HPDE6-E6E7 (cell line): ENCODE data around the gene ARHGEF3.
"Not testable (repeated sequence)": the region's sequence is repeated elsewhere in the genome, so short reads cannot be mapped to it uniquely, and the experiment has no call there.

Experiments
- DNase-seq: peaks from one replicate; pipeline ENCODE4 v3.0.0; 2011; ENCODE audit warnings: missing footprints; ENCODE audit errors: extremely low spot score

The ARHGEF3 gene

GRCh38 chr3:56771376-56771775, 30.4 kb downstream of the ARHGEF3 start:
- DNase-seq: no peak

DNA sequence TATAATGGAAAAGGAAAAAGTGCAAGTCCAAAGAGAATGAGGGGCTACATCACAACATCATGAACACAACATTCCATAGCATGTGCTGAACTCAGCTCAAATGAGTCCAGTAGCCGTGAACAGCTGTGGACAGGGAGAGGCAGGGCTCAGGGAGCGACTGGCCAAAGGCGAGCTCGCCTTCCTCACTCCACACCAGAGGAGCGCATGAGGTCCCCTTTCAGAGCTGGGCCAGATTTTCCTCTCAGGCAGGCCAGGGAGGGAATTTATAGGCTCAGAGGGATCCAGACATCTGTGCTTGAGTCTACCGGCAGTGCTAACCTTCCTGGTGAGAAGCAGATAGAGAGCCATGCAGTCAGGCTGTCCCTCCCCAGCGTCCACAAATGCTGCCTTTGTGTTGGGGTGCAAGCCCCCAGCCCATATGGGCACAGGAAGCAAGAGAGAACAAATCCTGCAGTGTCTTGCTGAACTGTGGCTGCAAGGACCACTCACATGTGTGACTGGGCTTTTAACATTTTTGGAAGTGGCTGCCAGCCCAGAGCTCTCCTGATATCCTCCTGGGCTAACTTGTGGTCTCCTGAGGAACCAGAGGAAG, 32.5 kb downstream of the ARHGEF3 start:
- DNase-seq: no peak

- no peak for DNase-seq
Observed at GRCh38 chr3:56764904-56765547, 36.7 kb downstream of the ARHGEF3 start.

GRCh38 chr3:56764184-56764583, 37.6 kb downstream of the ARHGEF3 start:
- no peak for DNase-seq

DNA sequence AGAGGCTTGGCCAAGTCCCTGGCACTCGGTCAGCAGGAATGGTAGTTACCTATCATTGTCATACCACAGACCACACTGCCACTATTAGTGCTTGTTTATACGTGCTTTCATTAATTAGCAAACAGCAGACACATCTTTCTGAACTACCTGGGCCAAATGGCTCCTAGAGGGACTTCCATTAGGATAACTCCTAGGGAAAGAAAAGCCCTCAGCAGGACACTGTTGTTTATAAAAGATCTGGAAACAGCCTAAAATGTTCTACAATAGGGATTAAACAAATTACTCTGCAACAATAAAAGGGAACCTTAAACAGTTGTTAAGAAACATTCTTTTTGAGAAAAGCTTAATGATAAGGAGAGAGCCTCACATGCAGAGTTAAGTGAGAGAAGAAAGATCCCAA, 38.5 kb downstream of the ARHGEF3 start:
- DNase-seq: no peak

DNA sequence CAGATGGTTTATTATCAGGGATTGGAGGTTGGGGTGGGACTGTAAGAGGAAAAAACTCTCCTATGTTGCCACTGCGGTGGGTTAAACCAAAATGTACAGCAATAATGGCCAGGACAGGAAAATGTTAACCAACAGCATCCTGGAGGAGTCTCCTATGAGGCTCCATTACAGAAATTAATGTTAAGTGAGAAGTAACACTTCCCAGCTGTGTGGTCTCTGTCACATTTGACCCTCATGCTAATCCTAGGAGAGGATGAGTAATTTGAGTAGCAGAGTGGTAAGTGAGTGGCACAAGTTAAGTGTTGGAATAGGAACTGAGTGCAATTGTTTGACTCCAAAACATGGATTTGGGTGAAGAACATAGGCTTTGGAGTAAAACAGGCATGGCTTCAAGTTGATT, 39.0 kb downstream of the ARHGEF3 start:
- DNase-seq: no peak

DNA sequence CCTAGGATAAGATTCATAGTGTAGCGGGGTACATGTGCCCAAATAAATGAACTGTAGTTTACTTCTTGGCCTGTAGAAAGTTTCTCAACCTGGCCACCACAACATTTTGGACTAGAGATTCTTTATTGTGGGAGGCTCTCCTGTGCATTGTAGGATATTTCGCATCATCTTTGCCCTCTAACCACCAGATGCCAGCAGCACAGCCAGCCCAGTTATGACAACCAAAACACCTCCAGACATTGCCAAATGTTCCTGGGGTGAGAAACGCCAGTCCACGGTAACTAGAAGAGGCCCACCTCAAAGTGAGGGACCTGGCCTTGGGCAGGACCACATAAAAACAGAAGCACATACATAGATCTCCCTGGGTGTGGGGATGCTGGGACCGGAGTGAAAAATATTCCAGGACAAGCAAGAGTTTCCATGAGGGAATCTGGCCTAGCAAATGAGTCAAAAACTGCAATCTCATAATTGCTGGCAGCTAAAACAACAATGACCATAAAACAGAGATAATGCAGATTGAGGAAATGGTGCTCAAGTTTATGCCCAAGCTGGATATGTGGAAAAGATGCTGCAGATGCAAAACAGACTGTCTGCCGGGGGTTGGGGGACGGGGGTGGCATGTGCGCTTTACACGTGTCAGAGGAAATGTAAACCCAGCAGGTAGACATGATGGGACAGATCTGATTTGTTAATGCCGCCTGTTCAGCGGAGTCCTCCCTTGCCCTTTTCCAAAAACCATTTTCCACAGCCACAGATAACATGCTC, 39.7 kb downstream of the ARHGEF3 start:
- no peak for DNase-seq

DNA sequence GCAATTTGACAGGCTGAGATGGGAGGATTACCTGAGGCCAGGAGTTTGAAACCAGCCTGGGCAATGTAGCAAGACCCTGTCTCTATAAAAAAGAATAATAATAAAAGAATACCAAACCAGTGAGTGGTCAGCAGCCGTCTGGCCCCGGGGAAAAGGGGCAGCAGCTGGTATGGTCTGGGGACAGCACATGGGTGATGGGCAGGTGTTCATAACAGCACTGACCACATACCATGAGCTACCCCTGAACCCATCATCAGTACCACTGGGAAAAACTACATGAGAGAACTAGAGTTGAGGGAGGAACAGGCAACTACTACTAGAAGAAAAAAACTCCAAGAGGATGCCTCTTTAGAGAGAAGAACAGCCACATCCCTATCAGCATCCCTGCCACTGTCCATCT, 40.7 kb downstream of the ARHGEF3 start:
- DNase-seq: no peak

DNA sequence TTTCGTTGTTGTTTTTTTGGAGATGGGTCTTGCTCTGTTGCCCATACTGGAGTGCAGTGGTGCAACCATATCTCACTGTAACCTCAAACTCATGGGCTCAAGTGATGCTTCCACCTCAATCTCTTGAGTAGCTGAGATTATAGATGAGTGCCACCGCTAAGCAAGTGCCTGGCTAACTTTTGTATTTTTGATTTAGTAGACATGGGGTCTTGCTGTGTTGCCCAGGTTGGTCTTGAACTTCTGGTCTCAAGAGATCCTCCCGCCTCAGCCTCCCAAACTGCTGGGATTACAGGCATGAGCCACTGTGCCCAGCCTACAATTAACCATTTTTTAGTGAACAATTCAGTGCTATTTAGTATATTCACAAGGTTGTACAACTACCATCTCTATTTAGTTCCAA, 42.2 kb downstream of the ARHGEF3 start:
- no peak for DNase-seq

- peak; percentile 47 for DNase-seq
Observed at GRCh38 chr3:56758539-56758981, 43.2 kb downstream of the ARHGEF3 start.

- not testable (repeated sequence) for DNase-seq
Observed at GRCh38 chr3:56758042-56758441, 43.7 kb downstream of the ARHGEF3 start.

GRCh38 chr3:56754741-56755417, 46.9 kb downstream of the ARHGEF3 start:
- DNase-seq: no peak

GRCh38 chr3:56753206-56753820, 48.4 kb downstream of the ARHGEF3 start:
- DNase-seq: no peak

- no peak for DNase-seq
Observed at GRCh38 chr3:56751056-56751707, 50.6 kb downstream of the ARHGEF3 start.

- DNase-seq: no peak
Observed at GRCh38 chr3:56748663-56749231, 53.0 kb downstream of the ARHGEF3 start.

DNA sequence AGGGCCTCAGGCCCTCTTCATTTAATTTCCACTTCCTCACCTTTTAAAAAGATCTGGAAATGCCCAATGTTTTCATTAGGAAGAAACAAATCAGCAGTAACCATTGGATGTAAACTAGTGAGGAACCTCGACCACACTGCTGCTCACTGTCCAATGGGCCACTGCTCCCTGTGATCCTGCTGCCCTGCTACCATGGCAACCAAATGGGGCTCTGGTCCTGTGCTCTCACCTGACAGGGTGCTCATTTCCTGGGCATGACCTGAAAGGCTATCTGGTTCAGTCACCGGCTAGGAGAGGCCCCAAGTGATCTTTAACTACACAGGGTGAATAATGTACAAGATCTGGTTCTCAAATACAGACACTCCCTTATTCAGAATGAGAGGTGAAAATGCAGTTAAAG, 54.6 kb downstream of the ARHGEF3 start:
- no peak for DNase-seq

DNA sequence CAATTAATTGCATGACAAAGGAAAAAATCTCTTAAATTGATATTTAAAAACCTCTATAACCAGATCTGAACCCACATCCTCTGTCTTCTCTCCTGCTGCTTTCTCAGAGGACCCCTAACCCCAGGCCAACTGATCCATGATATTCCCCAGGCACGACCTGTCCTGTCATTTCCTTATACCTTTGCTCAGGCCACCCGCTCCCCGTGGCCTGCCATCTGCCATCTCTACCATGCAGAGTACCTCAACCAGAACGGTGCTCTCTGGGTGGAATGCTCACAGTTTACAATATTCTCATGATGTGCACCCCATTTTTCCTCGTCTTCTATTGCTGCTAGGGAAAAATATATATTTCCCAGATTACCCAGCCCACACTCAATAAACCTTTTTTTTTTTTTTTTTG, 57.7 kb downstream of the ARHGEF3 start:
- no peak for DNase-seq

- DNase-seq: no peak
Observed at GRCh38 chr3:56742887-56743286, 58.9 kb downstream of the ARHGEF3 start.

GRCh38 chr3:56739036-56739435, 62.7 kb downstream of the ARHGEF3 start:
- DNase-seq: no peak

DNA sequence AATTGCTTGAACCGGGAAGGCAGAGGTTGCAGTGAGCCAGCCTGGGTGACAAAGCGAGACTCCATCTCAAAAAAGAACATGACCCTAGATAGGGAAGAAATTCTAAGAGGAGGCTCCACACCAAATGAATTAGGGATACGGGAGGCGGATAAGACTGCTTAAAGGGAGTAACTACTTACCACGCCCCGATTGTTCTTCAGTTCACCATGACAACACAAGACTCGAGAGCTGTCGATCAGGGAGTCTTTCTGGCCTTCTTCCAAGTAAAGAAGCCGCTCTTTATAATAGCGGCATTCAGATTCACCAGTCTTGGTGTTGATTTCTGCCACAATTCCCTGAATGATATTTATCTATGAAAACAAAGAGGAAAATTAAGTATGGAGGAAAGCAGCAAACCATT, 64.7 kb downstream of the ARHGEF3 start:
- DNase-seq: no peak

GRCh38 chr3:56732109-56732508, 69.6 kb downstream of the ARHGEF3 start:
- DNase-seq: no peak
